Bone marrow (tissue), 2 donors: ENCODE data around the gene KRTAP4-5.
"Not testable (repeated sequence)": the region's sequence is repeated elsewhere in the genome, so short reads cannot be mapped to it uniquely, and the experiment has no call there.

ENCODE experiments used
- DNase-seq, 2 donors: peaks; one replicate each; lab custom pipeline; 2025; lab: John Stamatoyannopoulos, UW

The KRTAP4-5 gene

DNA sequence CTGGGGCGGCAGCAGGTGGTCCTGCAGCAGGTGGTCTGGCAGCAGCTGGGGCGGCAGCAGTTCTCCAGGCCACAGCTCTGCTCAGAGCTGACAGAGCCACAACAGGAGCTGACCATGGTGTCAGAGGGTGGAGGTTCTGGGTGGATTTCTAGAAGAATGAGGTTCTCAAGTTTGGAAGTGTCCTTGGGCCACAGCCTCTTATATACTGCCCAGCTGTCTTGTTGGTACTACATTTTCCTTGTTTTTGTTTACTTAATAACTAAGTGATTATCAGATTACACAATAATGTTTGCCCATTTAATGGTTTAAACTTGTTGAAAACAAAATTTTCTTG, at the start of gene KRTAP4-5:
Gene KRTAP4-5 (minus strand): TSS at position 174 of the 334 bp plus-strand sequence. CDS start 58 bp downstream, at position 116.
- no peak for DNase-seq

DNA sequence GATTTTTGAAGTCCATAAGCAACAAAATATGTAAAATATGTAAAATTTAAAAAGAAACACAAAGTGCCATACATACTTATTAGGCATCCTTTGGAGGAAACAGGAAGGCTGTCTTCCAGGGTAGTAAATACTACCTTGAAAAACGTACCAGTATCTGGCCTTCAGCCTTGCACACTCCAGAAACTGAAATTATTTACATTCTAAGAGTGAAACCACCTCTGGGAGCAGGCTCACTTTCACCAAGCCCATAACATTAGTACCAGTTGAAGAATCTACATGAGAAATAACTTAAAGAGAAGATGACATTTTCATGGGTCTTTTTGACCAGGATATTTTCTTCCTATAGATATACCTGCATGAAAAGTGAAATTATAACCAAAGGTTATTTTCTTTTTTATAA, 46.4 kb upstream of the KRTAP4-5 start:
- DNase-seq: no peak

DNA sequence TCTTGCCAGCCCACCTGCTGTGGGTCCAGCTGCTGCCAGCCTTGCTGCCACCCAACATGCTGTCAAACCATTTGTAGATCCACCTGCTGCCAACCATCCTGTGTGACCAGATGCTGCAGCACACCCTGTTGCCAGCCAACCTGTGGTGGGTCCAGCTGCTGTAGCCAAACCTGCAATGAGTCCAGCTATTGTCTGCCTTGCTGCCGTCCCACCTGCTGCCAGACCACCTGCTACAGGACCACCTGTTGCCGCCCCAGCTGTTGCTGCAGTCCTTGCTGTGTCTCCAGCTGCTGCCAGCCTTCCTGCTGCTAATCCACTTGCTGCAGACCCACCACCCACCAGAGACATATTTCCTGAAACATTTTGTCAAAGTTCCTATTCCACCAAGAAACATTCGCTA, 40.7 kb upstream of the KRTAP4-5 start:
- no peak for DNase-seq

DNA sequence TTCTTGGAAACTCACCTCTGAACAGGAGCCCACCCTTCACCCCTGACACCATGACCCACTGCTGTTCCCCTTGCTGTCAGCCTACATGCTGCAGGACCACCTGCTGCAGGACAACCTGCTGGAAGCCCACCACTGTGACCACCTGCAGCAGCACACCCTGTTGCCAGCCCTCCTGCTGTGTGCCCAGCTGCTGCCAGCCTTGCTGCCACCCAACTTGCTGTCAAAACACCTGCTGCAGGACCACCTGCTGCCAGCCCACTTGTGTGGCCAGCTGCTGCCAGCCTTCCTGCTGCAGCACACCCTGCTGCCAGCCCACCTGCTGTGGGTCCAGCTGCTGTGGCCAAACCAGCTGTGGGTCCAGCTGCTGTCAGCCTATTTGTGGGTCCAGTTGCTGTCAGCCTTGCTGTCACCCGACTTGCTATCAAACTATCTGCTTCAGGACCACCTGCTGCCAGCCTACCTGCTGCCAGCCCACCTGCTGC, 40.3 kb upstream of the KRTAP4-5 start, which contains the start of gene KRTAP9-1:
Gene KRTAP9-1 (plus strand): TSS at position 51 of the 482 bp plus-strand sequence. CDS start 0 bp downstream, at position 51.
- DNase-seq: not testable (repeated sequence)

DNA sequence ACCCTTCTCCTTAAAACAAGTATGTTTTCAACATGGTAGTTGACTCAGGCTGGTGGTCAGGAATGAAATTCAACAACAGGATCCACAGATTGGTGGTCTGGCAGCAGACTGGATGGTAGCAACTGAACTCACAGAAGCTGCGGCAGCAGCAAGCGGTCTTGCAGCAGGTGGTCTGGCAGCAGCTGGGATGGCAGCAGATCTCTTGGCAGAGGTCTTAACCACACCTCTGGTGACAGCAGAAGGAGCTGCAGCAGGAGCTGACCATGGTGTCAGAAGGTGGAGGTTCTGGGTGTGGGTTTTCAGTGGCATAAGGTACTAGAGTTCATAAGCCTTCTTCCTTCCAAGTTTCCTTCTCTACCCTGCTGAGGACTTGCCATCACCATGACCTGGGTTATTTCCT, 37.2 kb upstream of the KRTAP4-5 start:
- no peak for DNase-seq

DNA sequence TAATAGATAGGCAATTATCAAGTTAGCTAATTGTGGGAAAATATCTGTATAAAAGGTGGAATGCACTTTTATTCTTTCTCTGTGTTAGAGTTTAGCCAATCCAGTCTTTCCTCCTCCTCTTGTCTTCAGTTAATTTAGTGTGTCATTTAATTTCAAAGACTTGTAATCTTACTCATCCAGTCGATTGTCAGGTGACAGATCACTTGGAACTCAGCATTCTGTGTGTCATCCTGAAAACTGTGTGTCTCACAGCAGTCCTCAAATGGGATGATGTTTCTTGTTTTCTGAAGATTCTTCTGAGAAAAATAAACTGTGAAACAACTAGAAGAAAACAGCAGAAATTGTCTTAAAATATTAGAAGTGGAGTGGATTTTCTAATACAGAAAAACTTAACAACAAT, 35.4 kb upstream of the KRTAP4-5 start:
- DNase-seq: no peak

DNA sequence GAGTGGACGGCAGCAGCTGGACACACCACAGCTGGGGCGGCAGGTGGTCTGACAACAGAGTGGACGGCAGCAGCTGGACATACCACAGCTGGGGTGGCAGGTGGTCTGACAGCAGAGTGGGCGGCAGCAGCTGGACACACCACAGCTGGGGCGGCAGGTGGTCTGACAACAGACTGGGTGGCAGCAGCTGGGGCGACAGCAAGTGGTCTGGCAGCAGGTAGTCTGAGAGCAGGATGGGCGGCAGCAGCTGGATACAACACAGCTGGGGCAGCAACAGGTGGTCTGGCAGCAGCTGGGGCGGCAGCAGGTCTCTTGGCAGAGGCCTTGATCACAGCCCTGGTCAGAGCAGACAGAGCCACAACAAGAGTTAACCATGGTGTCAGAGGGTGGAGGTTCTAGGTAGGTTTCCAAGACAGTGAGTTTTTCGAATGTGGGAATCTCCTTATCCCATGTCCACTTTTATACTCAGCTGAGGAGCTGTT, 34.9 kb upstream of the KRTAP4-5 start, which contains the start of gene KRTAP4-1:
Gene KRTAP4-1 (minus strand): TSS at position 432 of the 482 bp plus-strand sequence. CDS start 57 bp downstream, at position 375.
- DNase-seq: no peak

DNA sequence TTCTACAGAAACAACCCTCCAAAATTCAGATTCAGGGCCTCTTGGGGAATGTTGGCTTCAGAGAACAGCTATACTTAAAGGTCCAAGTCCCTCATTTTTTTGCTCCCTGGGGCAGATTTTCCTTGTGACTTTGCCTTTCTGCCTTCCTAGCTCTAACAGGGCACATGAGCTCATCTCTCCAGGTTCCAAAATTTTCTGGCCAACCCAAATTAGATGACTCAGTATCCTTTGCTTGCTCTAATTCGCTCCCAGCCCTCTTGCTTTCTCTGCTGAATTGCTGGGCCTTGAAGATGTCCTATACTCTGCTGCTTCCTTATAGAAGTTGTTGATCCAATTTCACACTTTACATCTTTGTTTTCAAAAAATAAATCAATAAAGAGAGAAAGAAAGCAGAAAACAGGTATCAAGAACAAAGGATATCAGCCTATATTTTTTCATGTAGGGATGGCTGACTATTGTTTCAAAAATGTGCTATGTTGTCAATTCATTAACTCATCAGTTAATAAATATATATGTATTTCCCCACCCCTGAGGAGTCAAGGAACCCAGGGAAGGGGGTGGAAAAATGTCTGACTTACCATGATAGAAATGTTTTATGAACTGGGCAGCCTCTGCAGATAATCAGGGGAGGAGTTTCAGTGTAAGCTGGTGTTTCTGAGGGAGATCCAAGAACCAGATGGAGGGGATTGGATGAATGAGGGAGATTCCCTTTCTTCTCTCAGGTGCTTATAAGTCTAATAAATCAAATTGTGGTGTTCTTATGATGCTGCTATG, 29.4 kb upstream of the KRTAP4-5 start:
- no peak for DNase-seq

DNA sequence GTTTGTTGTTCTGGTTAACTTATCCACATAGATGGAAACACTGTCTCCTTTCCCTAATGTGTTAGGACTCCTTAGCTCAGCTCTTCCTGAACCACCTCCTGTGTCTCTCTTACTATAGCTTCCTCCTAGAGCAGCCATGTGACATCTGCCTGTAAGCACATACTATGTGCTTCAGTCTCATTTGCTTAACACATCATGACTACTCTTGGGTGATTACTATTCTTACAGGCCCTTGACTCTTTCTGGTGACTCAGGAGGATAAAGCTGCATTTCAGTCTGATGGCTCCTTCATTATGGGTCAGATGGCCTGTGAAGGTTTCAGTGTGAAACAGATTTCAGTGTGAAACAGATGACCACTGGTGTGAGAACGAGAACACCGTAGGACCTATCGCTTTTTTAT, 28.7 kb upstream of the KRTAP4-5 start:
- no peak for DNase-seq

DNA sequence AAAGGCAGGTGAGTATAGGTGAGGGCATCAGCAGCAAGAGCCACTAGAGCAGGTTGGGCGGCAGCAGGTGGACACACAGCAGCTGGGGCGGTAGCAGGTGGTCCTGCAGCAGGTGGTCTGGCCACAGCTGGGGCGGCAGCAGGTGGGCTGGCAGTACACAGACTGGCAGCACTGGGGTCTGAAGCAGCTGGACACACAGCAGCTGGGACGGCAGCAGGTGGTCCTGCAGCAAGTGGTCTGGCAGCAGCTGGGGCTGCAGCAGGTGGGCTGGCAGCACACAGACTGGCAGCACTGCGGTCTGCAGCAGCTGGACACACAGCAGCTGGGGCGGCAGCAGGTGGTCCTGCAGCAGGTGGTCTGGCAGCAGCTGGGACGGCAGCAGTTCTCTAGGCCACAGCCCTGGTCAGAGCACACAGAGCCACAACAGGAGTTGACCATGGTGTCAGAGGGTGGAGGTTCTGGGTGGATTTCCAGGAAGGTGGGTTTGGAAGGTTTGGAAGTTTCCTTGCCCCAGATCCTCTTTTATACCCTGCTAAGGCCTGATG, 28.2 kb upstream of the KRTAP4-5 start, which contains the start of gene KRTAP4-2:
Gene KRTAP4-2 (minus strand): TSS at position 495 of the 545 bp plus-strand sequence. CDS start 57 bp downstream, at position 438.
- DNase-seq: no peak

DNA sequence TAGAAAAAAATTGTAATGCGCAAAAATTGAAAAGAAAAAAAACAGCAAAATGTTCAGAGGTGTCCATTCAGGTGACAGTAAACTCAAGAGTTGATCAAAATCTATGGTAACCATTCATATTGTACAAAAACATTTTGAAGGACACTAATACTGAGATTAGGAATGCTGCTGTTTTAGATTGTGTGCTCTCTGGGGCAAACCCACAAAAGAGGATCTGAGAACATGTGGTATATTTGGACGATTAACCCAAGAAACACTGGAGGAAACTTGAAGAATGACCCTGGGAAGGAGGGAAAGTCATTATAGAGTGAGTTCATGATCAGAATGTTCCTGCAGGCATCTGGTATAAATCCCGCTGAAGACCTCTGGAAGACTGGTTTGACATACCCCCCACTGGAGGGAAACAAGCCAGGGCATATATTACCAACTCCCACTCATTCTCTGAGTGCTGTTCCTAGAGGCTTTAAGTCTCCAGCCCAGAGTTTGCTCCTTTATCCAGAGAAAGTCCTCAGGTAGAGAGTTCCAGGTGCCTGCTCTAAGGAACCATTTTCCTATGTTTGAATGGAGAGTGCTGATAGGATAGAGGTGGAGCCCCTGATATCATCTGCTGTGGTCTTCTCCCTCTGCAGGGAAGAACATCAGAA, 27.2 kb upstream of the KRTAP4-5 start:
- no peak for DNase-seq

DNA sequence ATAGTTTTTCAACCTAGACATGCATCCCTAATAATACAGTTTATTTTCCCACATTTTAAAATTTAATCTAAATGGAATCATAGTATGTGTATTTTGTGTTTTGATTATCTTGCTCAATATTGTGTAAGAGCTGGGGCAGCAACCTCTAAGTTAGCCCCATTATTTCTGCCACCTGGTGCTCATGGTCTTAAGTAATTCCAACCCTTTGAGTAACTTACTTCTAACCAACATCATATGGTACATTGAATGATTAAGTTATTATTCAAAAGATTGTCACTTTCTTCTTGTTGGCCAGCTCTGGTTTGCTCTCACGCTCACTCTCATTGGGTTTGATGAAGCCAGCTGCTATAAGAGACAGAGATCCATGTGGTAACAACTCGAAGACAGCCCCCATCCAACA, 22.3 kb upstream of the KRTAP4-5 start:
- DNase-seq: no peak

DNA sequence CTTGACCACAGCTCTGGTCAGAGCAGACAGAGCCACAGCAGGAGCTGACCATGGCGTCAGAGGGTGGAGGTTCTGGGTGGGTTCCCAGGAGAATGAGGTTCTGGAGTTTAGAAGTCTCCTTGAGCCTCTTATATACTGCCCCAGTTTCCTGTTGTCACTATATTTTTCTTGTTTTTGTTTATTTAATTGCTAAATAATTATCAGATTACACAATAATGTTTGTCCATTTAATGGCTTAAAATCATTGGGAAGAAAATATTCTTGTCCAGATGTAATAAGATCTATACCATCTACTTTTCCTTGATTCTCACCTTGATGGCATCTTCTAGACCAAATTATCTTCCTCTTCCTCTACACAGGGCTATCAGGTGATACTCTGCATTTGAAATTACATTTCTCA, 18.5 kb upstream of the KRTAP4-5 start, which contains the start of gene KRTAP4-3:
Gene KRTAP4-3 (minus strand): TSS at position 101 of the 400 bp plus-strand sequence. CDS start 49 bp downstream, at position 52.
- no peak for DNase-seq

DNA sequence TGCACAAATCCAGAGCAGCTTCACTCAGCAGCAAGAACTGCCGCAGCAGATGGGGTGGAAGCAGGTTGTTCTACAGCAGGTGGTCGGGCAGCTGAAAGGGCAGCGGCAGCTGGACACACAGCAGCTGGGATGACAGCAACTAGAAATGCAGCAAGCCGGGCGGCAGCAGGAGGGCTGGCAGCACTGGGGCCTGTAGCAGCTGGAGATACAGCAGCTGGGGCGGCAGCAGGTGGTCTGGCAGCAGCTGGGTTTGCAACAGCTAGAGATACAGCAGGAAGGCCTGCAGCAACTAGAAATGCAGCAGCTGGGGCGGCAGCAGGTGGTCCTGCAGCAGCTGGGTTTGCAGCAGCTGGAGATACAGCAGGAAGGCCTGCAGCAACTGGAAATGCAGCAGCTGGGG, 17.9 kb upstream of the KRTAP4-5 start:
- DNase-seq: no peak

DNA sequence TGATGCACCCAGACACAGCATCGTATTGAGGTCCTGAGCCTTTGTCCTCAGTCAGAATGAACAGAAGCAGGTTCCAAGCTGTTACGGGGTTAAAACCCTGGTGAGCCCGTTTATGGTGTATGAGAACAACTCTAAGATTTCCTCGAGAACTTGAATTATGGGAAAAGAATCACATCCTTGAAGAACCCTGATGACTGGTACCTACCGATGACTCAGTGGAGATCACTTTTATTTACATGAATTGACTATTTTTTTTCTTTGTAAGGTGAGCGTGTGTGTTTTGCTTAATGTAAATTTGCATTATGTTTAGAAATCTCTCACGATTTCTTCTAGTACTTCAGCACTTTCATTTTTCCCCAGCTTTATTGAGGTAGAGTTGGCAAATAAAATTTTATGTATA, 14.2 kb upstream of the KRTAP4-5 start:
- DNase-seq: no peak

DNA sequence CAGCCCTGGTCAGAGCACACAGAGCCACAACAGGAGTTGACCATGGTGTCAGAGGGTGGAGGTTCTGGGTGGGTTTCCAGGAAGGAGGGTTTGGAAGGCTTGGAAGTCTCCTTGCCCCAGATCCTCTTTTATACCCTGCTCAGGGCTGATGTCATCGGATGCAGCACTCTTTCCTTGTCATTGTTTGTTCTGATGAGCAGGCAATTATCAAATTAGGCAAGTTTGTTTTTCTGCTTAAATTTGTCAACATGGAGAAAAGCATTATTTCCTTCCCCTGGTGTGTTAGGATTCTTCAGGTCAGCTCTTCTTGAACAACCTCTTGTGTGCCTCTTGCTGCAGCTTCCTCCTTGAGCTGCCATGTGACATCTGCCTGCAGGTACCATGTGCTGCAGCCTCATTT, 11.0 kb upstream of the KRTAP4-5 start, which contains the start of gene KRTAP4-4:
Gene KRTAP4-4 (minus strand): TSS at position 101 of the 400 bp plus-strand sequence. CDS start 57 bp downstream, at position 44.
- no peak for DNase-seq

DNA sequence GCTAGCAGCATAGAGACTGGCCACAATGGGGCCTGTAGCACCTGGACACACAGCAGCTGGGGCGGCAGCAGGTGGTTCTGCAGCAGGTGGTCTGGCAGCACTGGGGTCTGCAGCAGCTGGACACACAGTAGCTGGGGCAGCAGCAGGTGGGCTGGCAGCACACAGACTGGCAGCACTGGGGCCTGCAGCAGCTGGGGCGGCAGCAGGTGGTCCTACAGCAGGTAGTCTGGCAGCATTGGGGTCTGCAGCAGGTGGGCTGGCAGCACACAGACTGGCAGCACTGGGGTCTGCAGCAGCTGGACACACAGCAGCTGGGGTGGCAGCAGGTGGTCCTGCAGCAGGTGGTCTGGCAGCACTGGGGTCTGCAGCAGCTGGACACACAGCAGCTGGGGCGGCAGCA, 10.6 kb upstream of the KRTAP4-5 start:
- not testable (repeated sequence) for DNase-seq

DNA sequence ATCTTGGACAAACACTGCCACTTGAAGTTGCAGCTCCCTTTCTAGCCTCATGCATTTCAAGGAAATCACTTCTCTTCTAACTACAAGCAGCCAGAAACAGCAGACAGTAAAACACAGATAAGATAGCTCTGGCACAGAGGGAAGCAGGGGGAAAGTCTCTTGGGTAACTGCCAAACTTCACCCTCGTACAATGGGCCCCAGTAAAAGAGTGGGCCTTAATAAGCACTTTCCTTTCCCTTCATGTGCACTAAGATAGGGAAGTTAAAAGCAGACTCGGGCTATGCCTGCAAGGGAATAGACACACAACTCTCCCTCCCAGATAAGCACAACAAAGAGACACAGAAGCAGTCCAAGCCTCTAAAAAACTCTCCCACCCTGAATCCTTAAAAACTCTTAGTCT, 4.2 kb upstream of the KRTAP4-5 start:
- DNase-seq: no peak

DNA sequence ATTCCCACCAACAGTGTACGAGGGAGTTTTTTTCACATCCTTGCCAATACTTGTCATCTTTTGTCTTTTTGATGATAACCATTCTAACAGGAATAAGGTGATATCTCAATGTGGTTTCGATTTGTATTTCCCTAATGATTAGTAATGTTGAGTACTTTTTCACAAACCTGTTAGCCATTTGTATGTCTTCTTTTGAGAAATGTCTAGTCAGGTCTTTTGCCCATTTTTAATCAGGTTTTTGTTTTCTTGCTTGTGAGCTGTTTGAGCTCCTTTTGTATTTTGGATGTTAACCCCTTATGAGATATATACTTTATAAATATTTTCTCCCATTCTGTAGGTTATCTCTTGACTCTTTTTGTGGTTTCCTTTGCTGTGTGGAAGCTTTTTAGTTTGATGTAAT, 1.9 kb upstream of the KRTAP4-5 start:
- DNase-seq: no peak

DNA sequence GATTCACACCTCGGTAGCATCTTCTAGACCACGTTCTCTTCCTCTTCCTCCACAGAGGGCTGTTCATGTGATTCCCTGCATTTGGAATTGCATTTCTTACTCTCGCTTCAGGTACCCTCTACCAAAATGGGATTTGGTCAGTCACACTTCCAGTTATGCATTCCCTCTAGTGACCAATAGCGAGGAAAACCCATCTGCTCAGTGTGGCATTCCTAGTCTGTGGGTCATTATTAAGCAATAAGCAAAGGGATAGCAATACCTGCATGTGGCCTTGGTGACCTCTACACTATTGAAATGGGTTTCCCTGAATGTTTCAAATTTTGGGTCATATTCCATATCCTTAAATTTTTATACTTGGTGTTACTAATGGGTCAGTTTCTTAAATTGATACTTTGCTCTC, 401 bp upstream of the KRTAP4-5 start:
- no peak for DNase-seq

DNA sequence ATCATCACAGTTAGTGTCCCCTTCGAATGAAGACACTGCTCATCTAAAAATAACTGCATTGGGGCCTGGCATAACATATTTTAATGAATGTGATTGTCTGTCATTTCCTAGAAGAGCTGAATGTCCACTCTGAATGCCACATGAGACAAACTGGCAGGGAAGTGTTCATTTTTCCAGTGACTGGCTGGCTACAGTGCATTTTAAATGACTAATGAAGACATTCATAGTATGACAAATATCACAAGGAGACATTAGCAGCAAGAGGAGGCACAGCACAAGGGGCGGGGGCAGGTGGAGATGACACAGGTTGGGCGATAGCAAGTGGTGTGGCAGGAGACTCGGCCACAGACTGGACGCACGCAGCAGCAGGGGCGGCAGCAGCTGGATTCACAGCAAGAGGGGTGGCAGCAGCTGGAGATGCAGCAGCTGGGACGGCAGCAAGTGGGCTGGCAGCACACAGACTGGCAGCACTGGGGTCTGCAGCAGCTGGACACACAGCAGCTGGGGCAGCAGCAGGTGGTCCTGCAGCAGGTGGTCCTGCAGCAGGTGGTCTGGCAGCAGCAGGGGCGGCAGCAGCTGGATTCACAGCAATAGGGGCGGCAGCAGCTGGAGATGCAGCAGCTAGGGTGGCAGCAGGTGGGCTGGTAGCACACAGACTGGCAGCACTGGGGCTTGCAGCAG, 514 bp downstream of the KRTAP4-5 start:
- DNase-seq: not testable (repeated sequence)
